Measurements from ENCODE around the gene HACL1. TPM values are rescaled to one million over a fixed set of nuclear protein-coding genes. Genes with fewer than 3 reads are reported as not detected.

HACL1 gene
- total RNA-seq, result 10 to 100 TPM; 23.1 to 34.5 (median 29.6) TPM

- peak; percentile 94 for ATAC-seq
- Mint-ChIP-seq H3K9me3 (no peaks in the 10 kb centered on the region), H3K4me3 (peak within 1 kb of the TSS; percentile 99), H3K4me1 (ENCODE audit: low read depth) (peaks cover 47% of the 10 kb centered on the region), H3K36me3 (ENCODE audit: insufficient read depth) (peaks cover 38% of the 10 kb centered on the region), H3K27me3 (ENCODE audit: low read depth) (no peaks in the 10 kb centered on the region)
- peak; percentile 99 for DNase-seq
These were observed at the start of gene HACL1, which contains the start of gene BTD for GRCh38 chr3:15601399-15602145. Gene HACL1, minus strand, starts transcription at chr3:15601569. Its CDS starts 106 bp downstream, at chr3:15601463. Gene BTD, plus strand, starts transcription at chr3:15601745. Its CDS starts 33,695 bp downstream, at chr3:15635440.

- no peak overlapping the region for H3K4me3 Mint-ChIP-seq
- H3K4me1 Mint-ChIP-seq (ENCODE audit: low read depth), result peaks cover 48% of the 10 kb centered on the region
- H3K27me3 Mint-ChIP-seq (ENCODE audit: low read depth), result peaks cover 4% of the 10 kb centered on the region
- H3K9me3 Mint-ChIP-seq, result peaks cover under 1% of the 10 kb centered on the region
- ATAC-seq (no peak), DNase-seq (no peak)
- no peaks in the 10 kb centered on the region for H3K36me3 Mint-ChIP-seq (ENCODE audit: insufficient read depth)
These were observed 48.5 kb upstream of the HACL1 start for GRCh38 chr3:15649858-15650257.

- Mint-ChIP-seq H3K4me3 (no peak overlapping the region), H3K27me3 (ENCODE audit: low read depth) (peaks cover 4% of the 10 kb centered on the region), H3K4me1 (ENCODE audit: low read depth) (peaks cover 48% of the 10 kb centered on the region), H3K9me3 (no peaks in the 10 kb centered on the region), H3K36me3 (ENCODE audit: insufficient read depth) (no peaks in the 10 kb centered on the region)
- ATAC-seq (no peak), DNase-seq (no peak)
These were observed 48.0 kb upstream of the HACL1 start for GRCh38 chr3:15649341-15649740.

- H3K36me3 Mint-ChIP-seq (ENCODE audit: insufficient read depth), result peaks cover 2% of the 10 kb centered on the region
These were observed 46.3 kb upstream of the HACL1 start for GRCh38 chr3:15647611-15648167.

GRCh38 chr3:15646851-15647511, 45.6 kb upstream of the HACL1 start:
- no peak for DNase-seq
- peaks cover 4% of the 10 kb centered on the region for H3K27me3 Mint-ChIP-seq (ENCODE audit: low read depth)
- peaks cover 48% of the 10 kb centered on the region for H3K4me1 Mint-ChIP-seq (ENCODE audit: low read depth)
- no peaks in the 10 kb centered on the region for H3K9me3 Mint-ChIP-seq
- H3K36me3 Mint-ChIP-seq (ENCODE audit: insufficient read depth), result peaks cover 3% of the 10 kb centered on the region
- peak overlapping the region; percentile 39 for H3K4me3 Mint-ChIP-seq
- ATAC-seq, result peak; percentile 51 to 61

More at GRCh38 chr3:15647611-15648167, 46.3 kb upstream of the HACL1 start:
- Mint-ChIP-seq H3K4me3 (peak overlapping the region; percentile 57), H3K4me1 (ENCODE audit: low read depth) (peaks cover 48% of the 10 kb centered on the region), H3K27me3 (ENCODE audit: low read depth) (peaks cover 4% of the 10 kb centered on the region), H3K9me3 (no peaks in the 10 kb centered on the region)
- DNase-seq (peak; percentile 21), ATAC-seq (peak; percentile 92 to 95)

- H3K4me1 Mint-ChIP-seq (ENCODE audit: low read depth), result peaks cover 51% of the 10 kb centered on the region
- H3K27me3 Mint-ChIP-seq (ENCODE audit: low read depth), result no peaks in the 10 kb centered on the region
- H3K4me3 Mint-ChIP-seq, result no peak overlapping the region
- DNase-seq, result no peak
- ATAC-seq, result no peak
- peaks cover 7% of the 10 kb centered on the region for H3K36me3 Mint-ChIP-seq (ENCODE audit: insufficient read depth)
- H3K9me3 Mint-ChIP-seq, result no peaks in the 10 kb centered on the region
These were observed 44.6 kb upstream of the HACL1 start for GRCh38 chr3:15645740-15646501.

- no peak for DNase-seq
- H3K27me3 Mint-ChIP-seq (ENCODE audit: low read depth), result no peaks in the 10 kb centered on the region
- peaks cover 7% of the 10 kb centered on the region for H3K36me3 Mint-ChIP-seq (ENCODE audit: insufficient read depth)
- no peak overlapping the region for H3K4me3 Mint-ChIP-seq
- H3K9me3 Mint-ChIP-seq, result no peaks in the 10 kb centered on the region
- ATAC-seq, result no peak
- peaks cover 49% of the 10 kb centered on the region for H3K4me1 Mint-ChIP-seq (ENCODE audit: low read depth)
These were observed 43.9 kb upstream of the HACL1 start for GRCh38 chr3:15645246-15645645.

- Mint-ChIP-seq H3K36me3 (ENCODE audit: insufficient read depth) (peaks cover 10% of the 10 kb centered on the region), H3K4me1 (ENCODE audit: low read depth) (peaks cover 23% of the 10 kb centered on the region), H3K27me3 (ENCODE audit: low read depth) (no peaks in the 10 kb centered on the region), H3K9me3 (no peaks in the 10 kb centered on the region), H3K4me3 (no peak overlapping the region)
- peak in 1 of 2 donors; percentile 20 for ATAC-seq
- no peak for DNase-seq
These were observed 37.5 kb upstream of the HACL1 start for GRCh38 chr3:15638891-15639262.

GRCh38 chr3:15638193-15638890, 37.0 kb upstream of the HACL1 start:
- Mint-ChIP-seq H3K4me3 (no peak overlapping the region), H3K27me3 (ENCODE audit: low read depth) (no peaks in the 10 kb centered on the region), H3K4me1 (ENCODE audit: low read depth) (peaks cover 23% of the 10 kb centered on the region), H3K9me3 (no peaks in the 10 kb centered on the region), H3K36me3 (ENCODE audit: insufficient read depth) (peaks cover 10% of the 10 kb centered on the region)
- no peak for DNase-seq
- no peak for ATAC-seq

GRCh38 chr3:15637131-15637951, 36.0 kb upstream of the HACL1 start:
- H3K27me3 Mint-ChIP-seq (ENCODE audit: low read depth), result no peaks in the 10 kb centered on the region
- peaks cover 23% of the 10 kb centered on the region for H3K4me1 Mint-ChIP-seq (ENCODE audit: low read depth)
- peaks cover 8% of the 10 kb centered on the region for H3K36me3 Mint-ChIP-seq (ENCODE audit: insufficient read depth)
- H3K4me3 Mint-ChIP-seq, result no peak overlapping the region
- DNase-seq, result no peak
- no peaks in the 10 kb centered on the region for H3K9me3 Mint-ChIP-seq
- ATAC-seq, result no peak

GRCh38 chr3:15636028-15636709, 34.8 kb upstream of the HACL1 start:
- no peaks in the 10 kb centered on the region for H3K27me3 Mint-ChIP-seq (ENCODE audit: low read depth)
- peak overlapping the region; percentile 51 for H3K4me3 Mint-ChIP-seq
- ATAC-seq (peak; percentile 83 to 88), DNase-seq (peak; percentile 14)
- H3K4me1 Mint-ChIP-seq (ENCODE audit: low read depth), result peaks cover 29% of the 10 kb centered on the region
- peaks cover 6% of the 10 kb centered on the region for H3K36me3 Mint-ChIP-seq (ENCODE audit: insufficient read depth)
- no peaks in the 10 kb centered on the region for H3K9me3 Mint-ChIP-seq

GRCh38 chr3:15635121-15635661, 33.8 kb upstream of the HACL1 start:
- H3K9me3 Mint-ChIP-seq, result no peaks in the 10 kb centered on the region
- no peaks in the 10 kb centered on the region for H3K27me3 Mint-ChIP-seq (ENCODE audit: low read depth)
- ATAC-seq (no peak), DNase-seq (no peak)
- H3K36me3 Mint-ChIP-seq (ENCODE audit: insufficient read depth), result peaks cover 6% of the 10 kb centered on the region
- no peak overlapping the region for H3K4me3 Mint-ChIP-seq
- H3K4me1 Mint-ChIP-seq (ENCODE audit: low read depth), result peaks cover 38% of the 10 kb centered on the region
